Measurements from ENCODE around the gene CASZ1.

The CASZ1 gene

GRCh38 chr1:10829965-10830515 is 33.6 kb upstream of the CASZ1 start:
- H3K27me3 Mint-ChIP-seq = peaks cover 35 to 59% of the 10 kb centered on the region in 2 donors
- H3K4me3 Mint-ChIP-seq = no peak overlapping the region
- peaks cover 0 to 4% of the 10 kb centered on the region in 2 donors for H3K4me1 Mint-ChIP-seq
- H3K36me3 Mint-ChIP-seq = no peaks in the 10 kb centered on the region
- no peak overlapping the region for H3K27ac Mint-ChIP-seq
- ATAC-seq (replicated peaks) (no peak), DNase-seq (no peak)
- H3K9me3 Mint-ChIP-seq = peaks cover 3 to 5% of the 10 kb centered on the region in 2 donors

- no peak overlapping the region for H3K27ac Mint-ChIP-seq
- peaks cover 3 to 5% of the 10 kb centered on the region in 2 donors for H3K9me3 Mint-ChIP-seq
- H3K36me3 Mint-ChIP-seq = no peaks in the 10 kb centered on the region
- DNase-seq (no peak), ATAC-seq (replicated peaks) (no peak)
- peaks cover 0 to 4% of the 10 kb centered on the region in 2 donors for H3K4me1 Mint-ChIP-seq
- no peak overlapping the region for H3K4me3 Mint-ChIP-seq
- H3K27me3 Mint-ChIP-seq = peaks cover 27 to 51% of the 10 kb centered on the region in 2 donors
These were observed 32.8 kb upstream of the CASZ1 start for GRCh38 chr1:10829067-10829818.

- DNase-seq (no peak), ATAC-seq (replicated peaks) (no peak)
- Mint-ChIP-seq H3K27ac (no peak overlapping the region), H3K9me3 (no peaks in the 10 kb centered on the region), H3K4me3 (no peak overlapping the region), H3K27me3 (peaks cover 30 to 52% of the 10 kb centered on the region in 2 donors), H3K36me3 (no peaks in the 10 kb centered on the region), H3K4me1 (peaks cover 0 to 4% of the 10 kb centered on the region in 2 donors)
These were observed 31.2 kb upstream of the CASZ1 start for GRCh38 chr1:10827377-10828333.

- ATAC-seq (replicated peaks) (no peak), DNase-seq (no peak)
- no peak overlapping the region for H3K4me3 Mint-ChIP-seq
- no peaks in the 10 kb centered on the region for H3K36me3 Mint-ChIP-seq
- H3K4me1 Mint-ChIP-seq = peaks cover 0 to 2% of the 10 kb centered on the region in 2 donors
- peaks cover 23 to 48% of the 10 kb centered on the region in 2 donors for H3K27me3 Mint-ChIP-seq
- H3K27ac Mint-ChIP-seq = no peak overlapping the region
- no peaks in the 10 kb centered on the region for H3K9me3 Mint-ChIP-seq
These were observed 29.1 kb upstream of the CASZ1 start for GRCh38 chr1:10825592-10825991.

GRCh38 chr1:10824821-10825540 is 28.5 kb upstream of the CASZ1 start:
- H3K4me3 Mint-ChIP-seq = no peak overlapping the region
- ATAC-seq (replicated peaks) (no peak), DNase-seq (no peak)
- no peaks in the 10 kb centered on the region for H3K9me3 Mint-ChIP-seq
- H3K27me3 Mint-ChIP-seq = peaks cover 23 to 48% of the 10 kb centered on the region in 2 donors
- no peak overlapping the region for H3K27ac Mint-ChIP-seq
- no peaks in the 10 kb centered on the region for H3K4me1 Mint-ChIP-seq
- no peaks in the 10 kb centered on the region for H3K36me3 Mint-ChIP-seq

GRCh38 chr1:10823000-10823401 is 26.6 kb upstream of the CASZ1 start:
- Mint-ChIP-seq H3K27me3 (peaks cover 24 to 46% of the 10 kb centered on the region in 2 donors), H3K9me3 (no peaks in the 10 kb centered on the region), H3K36me3 (no peaks in the 10 kb centered on the region), H3K27ac (no peak overlapping the region), H3K4me3 (no peak overlapping the region), H3K4me1 (no peaks in the 10 kb centered on the region)
- DNase-seq = no peak
- ATAC-seq (replicated peaks) = no peak

- peak overlapping the region; percentile 14 for H3K27ac Mint-ChIP-seq
- H3K27me3 Mint-ChIP-seq = peaks cover 22 to 31% of the 10 kb centered on the region in 2 donors
- H3K36me3 Mint-ChIP-seq = no peaks in the 10 kb centered on the region
- no peaks in the 10 kb centered on the region for H3K4me1 Mint-ChIP-seq
- no peak for ATAC-seq (replicated peaks)
- no peaks in the 10 kb centered on the region for H3K9me3 Mint-ChIP-seq
- no peak for DNase-seq
- no peak overlapping the region for H3K4me3 Mint-ChIP-seq
These were observed 24.9 kb upstream of the CASZ1 start for GRCh38 chr1:10821388-10821787.

- Mint-ChIP-seq H3K27ac (no peak overlapping the region), H3K4me1 (no peaks in the 10 kb centered on the region), H3K27me3 (peaks cover 27 to 34% of the 10 kb centered on the region in 2 donors), H3K36me3 (no peaks in the 10 kb centered on the region), H3K4me3 (no peak overlapping the region), H3K9me3 (no peaks in the 10 kb centered on the region)
- DNase-seq (no peak), ATAC-seq (replicated peaks) (no peak)
These were observed 24.0 kb upstream of the CASZ1 start for GRCh38 chr1:10820422-10820821.

- Mint-ChIP-seq H3K9me3 (no peaks in the 10 kb centered on the region), H3K27ac (no peak overlapping the region), H3K27me3 (peaks cover 33 to 42% of the 10 kb centered on the region in 2 donors), H3K36me3 (no peaks in the 10 kb centered on the region), H3K4me3 (no peak overlapping the region), H3K4me1 (no peaks in the 10 kb centered on the region)
- DNase-seq (no peak), ATAC-seq (replicated peaks) (no peak)
These were observed 22.9 kb upstream of the CASZ1 start for GRCh38 chr1:10819198-10819901.

- no peak for DNase-seq
- H3K27ac Mint-ChIP-seq = no peak overlapping the region
- ATAC-seq (replicated peaks) = no peak
- H3K9me3 Mint-ChIP-seq = no peaks in the 10 kb centered on the region
- H3K27me3 Mint-ChIP-seq = peaks cover 34 to 42% of the 10 kb centered on the region in 2 donors
- no peaks in the 10 kb centered on the region for H3K4me1 Mint-ChIP-seq
- H3K36me3 Mint-ChIP-seq = no peaks in the 10 kb centered on the region
- H3K4me3 Mint-ChIP-seq = no peak overlapping the region
These were observed 22.1 kb upstream of the CASZ1 start for GRCh38 chr1:10818262-10819197.

- Mint-ChIP-seq H3K9me3 (no peaks in the 10 kb centered on the region), H3K27ac (no peak overlapping the region), H3K4me3 (no peak overlapping the region), H3K36me3 (no peaks in the 10 kb centered on the region), H3K4me1 (no peaks in the 10 kb centered on the region), H3K27me3 (peaks cover 26 to 31% of the 10 kb centered on the region in 2 donors)
- DNase-seq (no peak), ATAC-seq (replicated peaks) (no peak)
These were observed 20.4 kb upstream of the CASZ1 start for GRCh38 chr1:10816743-10817369.

GRCh38 chr1:10816233-10816632 is 19.8 kb upstream of the CASZ1 start:
- no peaks in the 10 kb centered on the region for H3K9me3 Mint-ChIP-seq
- no peaks in the 10 kb centered on the region for H3K36me3 Mint-ChIP-seq
- ATAC-seq (replicated peaks) (no peak), DNase-seq (no peak)
- H3K4me1 Mint-ChIP-seq = no peaks in the 10 kb centered on the region
- no peak overlapping the region for H3K4me3 Mint-ChIP-seq
- H3K27me3 Mint-ChIP-seq = peaks cover 28 to 32% of the 10 kb centered on the region in 2 donors
- H3K27ac Mint-ChIP-seq = no peak overlapping the region
